Smooth muscle cell of the umbilical artery (primary cell): ENCODE results near the gene FAAP100. TPM values are rescaled to one million over a fixed set of nuclear protein-coding genes. Genes with fewer than 3 reads are reported as not detected.

ENCODE experiments used
- total RNA-seq: library from RNA; depleted of rRNA; stranded (reverse); fragments of >200 nt; gene quantifications from 2 replicates; pipeline ENCODE4 v1.2.3, GENCODE V29; 2014

Gene FAAP100
- total RNA-seq = 14.6 and 27.2 TPM in 2 replicates

GRCh38 chr17:81552244-81553017, at the start of gene FAAP100:
Gene FAAP100, minus strand, starts transcription at chr17:81552353. Its CDS starts 23 bp downstream, at chr17:81552330.

DNA sequence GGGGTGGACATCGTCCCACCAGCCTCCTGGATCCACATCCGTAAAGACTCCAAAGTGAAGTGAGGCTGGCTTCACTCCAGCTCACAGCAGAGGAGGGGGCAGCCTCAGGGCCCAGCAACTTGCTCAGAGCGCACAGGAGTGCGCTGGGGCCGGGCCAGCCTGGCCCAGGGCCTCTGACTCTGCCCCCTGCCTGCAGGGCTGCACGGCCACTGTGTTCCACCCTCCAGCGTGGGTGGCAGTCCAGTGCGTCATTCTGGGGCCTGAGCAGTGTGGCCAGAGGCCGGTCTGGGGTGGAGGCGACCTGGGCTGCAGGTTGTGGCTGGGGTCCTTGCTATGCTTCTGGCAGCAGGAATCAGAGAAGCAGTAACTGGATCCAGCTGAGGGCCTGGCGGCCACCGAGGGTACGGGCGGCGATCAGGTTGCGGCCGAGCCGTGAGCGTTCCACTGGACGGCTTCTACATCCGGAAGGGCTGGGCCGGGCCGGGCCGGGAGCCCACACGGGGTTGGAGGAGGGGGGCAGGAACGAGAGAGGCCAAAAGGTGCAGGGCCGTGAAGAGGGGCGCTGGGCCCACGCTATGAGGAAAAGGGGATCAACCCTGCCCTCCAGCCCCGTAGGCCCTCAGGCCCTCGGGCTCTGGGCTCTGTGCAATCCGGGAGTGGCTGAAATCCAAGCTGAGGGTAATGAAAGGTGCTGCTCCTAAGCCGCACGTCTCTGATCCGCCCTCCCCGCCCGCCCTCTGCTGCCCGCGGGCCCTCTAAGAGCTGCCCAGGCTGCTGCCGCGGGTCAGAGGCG, 24.4 kb downstream of the FAAP100 start, which contains the start of gene FSCN2:
FSCN2 (plus strand) TSS at position 787 of the 793 bp plus-strand sequence. CDS start 155 bp downstream, outside the sequence.

GRCh38 chr17:81512562-81513371, 39.4 kb downstream of the FAAP100 start, which contains the start of gene ACTG1:
Gene ACTG1, minus strand, starts transcription at chr17:81512799. Its CDS starts 445 bp downstream, at chr17:81512354.

Other genes with a start within 250 kb of the FAAP100 start
- gene BAHCC1, start 156.9 kb downstream of the FAAP100 start, total RNA-seq = 3.0 and 9.0 TPM in 2 replicates
- 6,408 and 8,170 TPM in 2 replicates for gene ACTG1, start 39.6 kb downstream of the FAAP100 start, total RNA-seq
- gene FSCN2, start 24.0 kb downstream of the FAAP100 start, total RNA-seq = 1.2 and 2.7 TPM in 2 replicates
- 94.1 and 131 TPM in 2 replicates for gene NPLOC4, start 84.8 kb upstream of the FAAP100 start, total RNA-seq
- gene TSPAN10, start 84.8 kb upstream of the FAAP100 start, total RNA-seq = 2.1 and 3.6 TPM in 2 replicates
- not detected in 2 replicates for gene PDE6G, start 104.2 kb upstream of the FAAP100 start, total RNA-seq
- 18.4 and 37.1 TPM in 2 replicates for gene OXLD1, start 114.3 kb upstream of the FAAP100 start, total RNA-seq
- 5.3 and 11.0 TPM in 2 replicates for gene CCDC137, start 114.4 kb upstream of the FAAP100 start, total RNA-seq
- gene ARL16, start 131.4 kb upstream of the FAAP100 start, total RNA-seq = 17.8 and 19.4 TPM in 2 replicates
- gene HGS, start 131.7 kb upstream of the FAAP100 start, total RNA-seq = 73.6 and 138 TPM in 2 replicates
- gene MRPL12, start 151.0 kb upstream of the FAAP100 start, total RNA-seq = 4.2 and 7.8 TPM in 2 replicates
- gene SLC25A10, start 159.9 kb upstream of the FAAP100 start, total RNA-seq = 8.0 and 10.5 TPM in 2 replicates